RWPE1 (cell line): ENCODE measurements around the gene COX7B2.

Experiments used
- CTCF ChIA-PET: fragments of 350-600 bp; sonication (Branson Sonifier 250); formaldehyde crosslinking; extraction: SDS; loops from one replicate; lab custom pipeline; 2021; lab: Yijun Ruan, JAX
- POLR2A ChIA-PET: fragments of 400-600 bp; formaldehyde crosslinking; extraction: SDS; loops from one replicate; lab custom pipeline; 2020; ENCODE audit warnings: antibody characterized with exemption; ENCODE audit not compliant: low non-redundant PET; lab: Yijun Ruan, JAX
- DNase-seq: peaks from one replicate; pipeline ENCODE4 v3.0.0; 2012; ENCODE audit warnings: low spot score
- H3K27ac ChIP-seq: fragments of 450-650 bp; 2 replicates; pipeline ENCODE4 v1.5.1; 2017
- CTCF ChIP-seq: fragments of 450-650 bp; conservative IDR thresholded peaks from 2 replicates; pipeline ENCODE4 v1.5.1; 2017; ENCODE audit warnings: low read depth, mild to moderate bottlenecking

Gene COX7B2

GRCh38 chr4:46878641-46879040 lies 30.4 kb downstream of the COX7B2 start:
- ChIA-PET CTCF (interaction anchor here (0.6 to 0.8 kb wide), 3 partner anchors 244 to 1864 kb away, joined by 3 read pairs; no protein-coding TSS in a partner anchor), POLR2A (no interaction called here)
- H3K27ac ChIP-seq: no peak overlapping the region
- DNase-seq: no peak
- no peak for TF ChIP-seq CTCF

- no peak for TF ChIP-seq CTCF
- POLR2A ChIA-PET: no interaction called here
- H3K27ac ChIP-seq: no peak overlapping the region
- DNase-seq: no peak
- CTCF ChIA-PET: interaction anchor here (0.7 kb wide), 1 partner anchor 1498 kb away, joined by 3 read pairs; no protein-coding TSS in a partner anchor
These were observed 34.2 kb downstream of the COX7B2 start for GRCh38 chr4:46874811-46875210.

- POLR2A ChIA-PET: no interaction called here
- H3K27ac ChIP-seq: no peak overlapping the region
- no peak for TF ChIP-seq CTCF
- CTCF ChIA-PET: no interaction called here
- no peak for DNase-seq
These were observed 38.6 kb downstream of the COX7B2 start for GRCh38 chr4:46870411-46870810.

DNA sequence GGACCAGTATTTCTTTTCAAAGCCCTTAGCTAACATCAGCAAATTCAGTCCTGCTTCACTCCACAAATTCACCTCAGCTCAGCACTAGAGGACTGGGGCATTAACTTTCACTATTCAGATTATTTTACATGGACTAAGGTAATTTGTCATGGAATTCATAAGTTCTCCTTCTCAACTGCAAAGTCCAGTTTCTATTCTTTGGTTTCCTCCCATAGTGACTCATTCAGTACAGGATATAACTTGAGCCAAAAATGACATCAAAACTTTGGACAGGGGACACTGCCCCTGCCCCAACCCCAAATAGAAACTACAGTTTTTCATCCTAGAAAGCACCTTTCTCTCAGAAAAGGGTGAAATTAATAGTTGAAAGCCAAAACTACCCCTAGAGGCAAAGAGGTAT lies 52.7 kb downstream of the COX7B2 start:
- CTCF ChIA-PET: interaction anchor here (0.5 kb wide), 1 partner anchor 1082 kb away, joined by 7 read pairs; no protein-coding TSS in a partner anchor

DNA sequence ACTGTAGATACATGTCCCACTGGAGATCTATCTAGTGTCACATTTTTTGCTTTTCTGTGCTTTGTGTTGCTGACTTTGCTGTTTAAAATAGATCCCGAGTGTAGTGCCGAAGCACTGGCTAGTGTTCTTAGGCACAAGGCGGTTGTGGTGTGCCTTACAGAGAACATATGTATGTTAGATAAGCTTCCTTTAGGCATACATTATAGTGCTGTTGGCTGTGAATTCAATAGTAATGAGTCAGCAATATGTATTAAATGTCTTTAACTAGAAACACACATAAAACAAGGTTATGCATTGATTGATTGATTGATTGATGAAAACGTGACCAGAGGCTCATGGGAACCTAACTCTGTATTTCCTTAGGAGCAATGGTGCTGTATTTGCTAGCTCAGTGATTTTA lies 56.2 kb downstream of the COX7B2 start:
- no peak for DNase-seq
- CTCF ChIA-PET: interaction anchor here (0.6 kb wide), 1 partner anchor 106 kb away, joined by 3 read pairs; no protein-coding TSS in a partner anchor
- no peak for TF ChIP-seq CTCF
- POLR2A ChIA-PET: no interaction called here
- H3K27ac ChIP-seq: no peak overlapping the region

More for the DNA sequence above, 52.7 kb downstream of the COX7B2 start:
- POLR2A ChIA-PET: no interaction called here
- DNase-seq: no peak
- TF ChIP-seq CTCF: no peak
- H3K27ac ChIP-seq: no peak overlapping the region

DNA sequence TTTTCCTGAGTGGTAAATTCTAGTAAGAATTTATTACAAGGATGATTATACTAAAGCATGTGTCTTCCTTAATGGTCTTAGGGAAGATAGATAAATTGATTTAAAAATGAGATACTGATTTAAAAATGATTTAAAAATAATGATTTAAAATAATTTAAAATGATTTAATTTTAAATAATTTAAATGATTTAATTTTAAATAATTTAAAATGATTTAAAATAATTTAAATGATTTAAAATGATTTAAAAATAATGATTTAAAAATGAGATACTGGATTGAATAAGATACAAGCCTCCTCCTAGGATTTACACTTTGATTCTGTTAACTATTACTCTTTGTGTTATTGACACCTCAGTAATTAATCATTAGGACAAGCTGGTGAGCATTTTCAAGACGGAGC lies 59.0 kb downstream of the COX7B2 start:
- no peak for TF ChIP-seq CTCF
- H3K27ac ChIP-seq: no peak overlapping the region
- ChIA-PET CTCF (no interaction called here), POLR2A (no interaction called here)
- no peak for DNase-seq
